ENCODE results near the gene IFNL3. TPM values are rescaled to one million over a fixed set of nuclear protein-coding genes. Genes with fewer than 3 reads are reported as not detected.
A peak's percentile ranks its signal among the peaks of the same experiment; 100 is the strongest.

Gene IFNL3
- total RNA-seq, 4 donors from 2014 or later = not detected

DNA sequence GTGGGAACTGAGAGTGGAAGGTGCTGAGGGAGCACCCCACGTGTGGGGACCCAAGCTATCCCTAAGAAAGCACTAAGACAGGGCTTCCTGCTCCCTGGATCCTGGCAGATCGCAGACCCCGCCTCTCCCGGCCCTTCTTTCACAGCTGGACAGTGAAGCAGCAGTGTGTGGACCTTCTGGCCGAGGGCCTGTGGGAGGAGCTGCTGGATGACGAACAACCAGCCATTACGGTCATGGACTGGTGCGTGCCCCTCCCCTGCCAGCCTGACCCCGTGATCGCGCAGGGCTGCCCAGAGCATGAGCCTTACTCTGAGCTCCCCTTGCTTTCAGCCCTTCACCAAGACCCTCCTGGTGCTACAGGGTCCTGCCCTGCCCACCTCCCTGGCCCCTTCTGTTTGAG, 45.8 kb downstream of the IFNL3 start:
- no peak for DNase-seq (ENCODE audit: low spot score in 2 of 2)
- no peak overlapping the region for H3K4me3 ChIP-seq

DNA sequence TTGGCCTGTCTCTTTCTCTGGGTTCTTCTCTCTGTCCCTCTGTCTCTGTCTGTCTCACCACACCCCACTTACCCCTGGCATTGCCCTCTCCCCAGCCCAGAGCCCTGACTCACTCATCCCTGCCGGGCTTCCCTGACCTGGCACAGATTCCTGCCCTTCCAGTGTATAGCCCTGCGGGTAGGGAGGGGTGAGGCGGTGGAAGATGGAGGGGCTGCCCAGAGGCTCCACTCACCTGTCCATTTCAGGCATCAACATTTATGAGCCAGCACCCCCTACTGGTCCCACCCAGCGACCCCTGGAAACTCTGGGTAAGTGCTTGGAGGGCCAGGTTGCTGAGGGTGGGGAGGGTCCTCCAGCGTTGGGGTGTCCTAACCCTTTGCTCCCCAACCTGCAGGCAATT, 47.0 kb downstream of the IFNL3 start:
- Histone ChIP-seq H3K27me3 (peaks cover 0 to 86% of the 10 kb centered on the region in 2 donors), H3K36me3 (no peaks in the 10 kb centered on the region), H3K4me1 (peaks cover 0 to 11% (median 2%) of the 10 kb centered on the region in 4 donors), H3K9me3 (no peaks in the 10 kb centered on the region), H3K27ac (no peak overlapping the region), H3K4me3 (no peak overlapping the region)
- DNase-seq (ENCODE audit: low spot score in 2 of 2) = no peak
- TF ChIP-seq EP300 (IDR thresholded peaks at IDR 0.05) = no peak
- no peak for TF ChIP-seq POLR2A (IDR thresholded peaks at IDR 0.05)
- TF ChIP-seq, protein P1, sequence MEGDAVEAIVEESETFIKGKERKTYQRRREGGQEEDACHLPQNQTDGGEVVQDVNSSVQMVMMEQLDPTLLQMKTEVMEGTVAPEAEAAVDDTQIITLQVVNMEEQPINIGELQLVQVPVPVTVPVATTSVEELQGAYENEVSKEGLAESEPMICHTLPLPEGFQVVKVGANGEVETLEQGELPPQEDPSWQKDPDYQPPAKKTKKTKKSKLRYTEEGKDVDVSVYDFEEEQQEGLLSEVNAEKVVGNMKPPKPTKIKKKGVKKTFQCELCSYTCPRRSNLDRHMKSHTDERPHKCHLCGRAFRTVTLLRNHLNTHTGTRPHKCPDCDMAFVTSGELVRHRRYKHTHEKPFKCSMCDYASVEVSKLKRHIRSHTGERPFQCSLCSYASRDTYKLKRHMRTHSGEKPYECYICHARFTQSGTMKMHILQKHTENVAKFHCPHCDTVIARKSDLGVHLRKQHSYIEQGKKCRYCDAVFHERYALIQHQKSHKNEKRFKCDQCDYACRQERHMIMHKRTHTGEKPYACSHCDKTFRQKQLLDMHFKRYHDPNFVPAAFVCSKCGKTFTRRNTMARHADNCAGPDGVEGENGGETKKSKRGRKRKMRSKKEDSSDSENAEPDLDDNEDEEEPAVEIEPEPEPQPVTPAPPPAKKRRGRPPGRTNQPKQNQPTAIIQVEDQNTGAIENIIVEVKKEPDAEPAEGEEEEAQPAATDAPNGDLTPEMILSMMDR (IDR thresholded peaks at IDR 0.05) = no peak
- WGBS, 2 donors = 62 to 70% methylated on average over 4 to 5 of the region's 5 CpGs

More for the DNA sequence above, 45.8 kb downstream of the IFNL3 start:
- WGBS, 2 donors = 3 to 14% methylated on average over 10 to 11 of the region's 11 CpGs
- Histone ChIP-seq H3K36me3 (no peaks in the 10 kb centered on the region), H3K27me3 (peaks cover 0 to 98% of the 10 kb centered on the region in 2 donors), H3K9me3 (no peaks in the 10 kb centered on the region), H3K27ac (no peak overlapping the region), H3K4me1 (peaks cover 0 to 11% (median 2%) of the 10 kb centered on the region in 4 donors)
- TF ChIP-seq POLR2A (IDR thresholded peaks at IDR 0.05) (no peak), EP300 (IDR thresholded peaks at IDR 0.05) (no peak)
- TF ChIP-seq, protein P1 (IDR thresholded peaks at IDR 0.05) = no peak

- Histone ChIP-seq H3K4me1 (peaks cover 0 to 11% (median 2%) of the 10 kb centered on the region in 4 donors), H3K27ac (no peak within 1 kb of the TSS), H3K4me3 (peak within 1 kb of the TSS in 1 of 4 donors; percentile 20), H3K27me3 (peaks cover 0 to 78% of the 10 kb centered on the region in 2 donors), H3K9me3 (no peaks in the 10 kb centered on the region), H3K36me3 (no peaks in the 10 kb centered on the region)
- 2 to 3% methylated on average over 21 of the region's 51 CpGs for whole genome bisulfite sequencing, 2 donors
- TF ChIP-seq EP300 (IDR thresholded peaks at IDR 0.05) = no peak
- TF ChIP-seq, protein P1 (IDR thresholded peaks at IDR 0.05) = no peak
- TF ChIP-seq POLR2A (IDR thresholded peaks at IDR 0.05) = no peak
- no peak for DNase-seq (ENCODE audit: low spot score in 2 of 2)
Observed at GRCh38 chr19:39196860-39197562, 47.8 kb downstream of the IFNL3 start, which contains the start of gene NCCRP1. TSS of gene NCCRP1 (plus strand) at chr19:39196964. CDS start at chr19:39196983, 19 bp downstream.

GRCh38 chr19:39196320-39196719, 48.5 kb downstream of the IFNL3 start:
- Histone ChIP-seq H3K36me3 (no peaks in the 10 kb centered on the region), H3K9me3 (no peaks in the 10 kb centered on the region), H3K4me3 (no peak overlapping the region), H3K27me3 (peaks cover 0 to 71% of the 10 kb centered on the region in 2 donors), H3K27ac (no peak overlapping the region), H3K4me1 (peaks cover 0 to 11% (median 2%) of the 10 kb centered on the region in 4 donors)
- no peak for DNase-seq (ENCODE audit: low spot score in 2 of 2)
- TF ChIP-seq, protein P1 (IDR thresholded peaks at IDR 0.05) = no peak
- TF ChIP-seq POLR2A (IDR thresholded peaks at IDR 0.05) = no peak
- TF ChIP-seq EP300 (IDR thresholded peaks at IDR 0.05) = no peak
- WGBS, 2 donors = 12 to 16% methylated on average over 7 of the region's 7 CpGs

DNA sequence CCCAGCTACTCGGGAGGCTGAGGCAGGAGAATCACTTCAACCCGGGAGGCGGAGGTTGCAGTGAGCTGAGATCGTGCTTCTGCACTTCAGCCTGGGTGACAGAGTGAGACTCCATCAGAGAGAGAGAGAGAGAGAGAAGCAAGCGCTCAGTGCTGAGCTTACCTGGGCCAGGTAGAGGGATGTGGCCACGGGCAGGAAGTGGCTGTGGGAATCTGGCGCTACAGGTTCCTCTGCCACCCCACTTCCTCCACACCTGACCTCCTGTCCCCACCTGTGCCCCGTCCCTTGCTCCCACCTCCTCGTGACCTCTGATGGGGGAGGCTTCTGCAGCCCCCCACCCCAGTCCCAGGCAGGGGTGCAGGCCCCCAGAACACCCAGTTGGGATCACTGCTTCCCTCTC, 49.1 kb downstream of the IFNL3 start:
- WGBS, 2 donors = 52 to 59% methylated on average over 9 of the region's 9 CpGs
- no peak for TF ChIP-seq POLR2A (IDR thresholded peaks at IDR 0.05)
- TF ChIP-seq, protein P1 (IDR thresholded peaks at IDR 0.05) = no peak
- no peak for TF ChIP-seq EP300 (IDR thresholded peaks at IDR 0.05)
- Histone ChIP-seq H3K9me3 (no peaks in the 10 kb centered on the region), H3K27me3 (peaks cover 0 to 66% of the 10 kb centered on the region in 2 donors), H3K4me1 (peaks cover 0 to 11% (median 2%) of the 10 kb centered on the region in 4 donors), H3K27ac (no peak overlapping the region), H3K36me3 (no peaks in the 10 kb centered on the region), H3K4me3 (no peak overlapping the region)
- DNase-seq (ENCODE audit: low spot score in 2 of 2) = no peak
